ENCODE results near the gene CRYGN. TPM values are rescaled to one million over a fixed set of nuclear protein-coding genes. Genes with fewer than 3 reads are reported as not detected.

Gene CRYGN
- polyA plus RNA-seq, 1 donor (not counting 4 experiments of a cell fraction or from before 2014, with no cell fraction given): not detected

DNA sequence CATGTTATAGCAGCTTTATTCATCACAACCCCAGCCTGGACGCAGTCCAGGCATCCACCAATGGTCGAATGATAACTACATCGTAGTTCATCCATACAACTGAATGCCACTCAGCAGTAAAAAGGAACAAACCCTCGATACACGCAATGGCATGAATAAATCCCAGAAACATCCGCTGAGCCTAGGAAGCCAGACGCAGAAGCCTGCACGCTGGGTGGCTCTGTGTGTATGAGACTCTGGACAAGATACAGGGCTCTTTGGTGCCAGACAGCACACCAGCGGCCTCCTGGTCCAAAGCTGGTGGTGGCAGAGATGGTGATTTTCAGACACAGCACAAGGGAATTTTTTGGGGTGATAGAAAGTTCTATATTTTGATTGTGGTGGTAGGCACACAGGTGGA, 10.0 kb upstream of the CRYGN start:
- no peak overlapping the region for H3K27ac ChIP-seq (ENCODE audit: control insufficient read depth, insufficient read depth, low read length)
- dilution Hi-C loops (cut with MboI; ENCODE audit: extremely low pct_ligation_motif_present, low sequenced_read_pairs): no loop called here
- no peak overlapping the region for H3K9ac ChIP-seq (ENCODE audit: control insufficient read depth, extremely low read depth, insufficient read depth, low read length)

DNA sequence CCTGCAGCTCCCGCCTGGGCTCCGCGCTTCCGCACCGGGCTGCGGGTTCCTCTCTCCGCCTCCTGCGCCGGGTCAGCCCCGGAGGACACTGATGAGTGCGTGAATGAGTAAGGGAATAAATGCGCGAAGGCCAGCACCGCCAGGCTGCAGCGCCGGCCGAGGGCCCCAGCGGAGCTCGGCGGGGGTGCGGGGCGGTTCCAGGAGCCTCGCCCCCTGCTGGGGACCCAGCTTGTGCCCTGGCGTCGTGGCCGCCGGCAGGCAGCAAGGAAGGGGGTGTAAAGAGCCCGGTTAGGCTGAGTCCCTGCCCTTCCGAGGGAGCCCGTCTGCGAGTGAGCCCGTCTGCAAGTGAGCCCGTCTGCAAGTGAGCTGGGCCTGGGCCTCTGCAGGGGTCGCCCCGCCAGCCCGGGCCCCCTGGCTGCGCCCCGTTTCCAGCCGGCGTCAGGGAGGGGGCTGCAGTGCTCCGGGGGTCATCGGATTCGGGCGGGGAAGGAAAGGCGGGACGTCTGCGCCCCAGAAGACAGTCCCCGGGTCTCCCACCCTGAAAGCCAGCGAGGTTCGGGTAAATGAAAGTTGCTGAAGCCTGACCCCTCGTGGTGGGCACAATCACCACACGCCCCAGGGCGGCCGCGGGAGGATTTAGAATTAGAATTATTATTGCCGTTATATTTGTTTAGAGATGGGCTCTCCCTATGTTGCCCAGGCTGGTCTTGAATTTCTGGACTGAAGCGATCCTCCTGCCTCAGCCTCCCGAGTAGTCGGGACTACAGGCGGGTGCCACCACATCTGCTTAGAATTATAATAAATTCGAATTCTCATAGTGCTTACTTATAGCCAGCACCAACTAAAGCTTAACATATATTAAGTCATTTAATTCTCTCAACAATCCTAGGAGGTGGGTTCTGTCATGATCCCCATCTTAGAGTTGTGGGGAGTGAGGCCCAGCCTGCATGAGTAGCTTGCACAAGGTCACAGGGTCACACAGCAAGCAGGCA, 8.6 kb upstream of the CRYGN start:
- DNase-seq (ENCODE audit: low read depth, low spot score) (no peak), FAIRE-seq (no peak)
- no peaks in the 10 kb centered on the region for H3K36me3 ChIP-seq (ENCODE audit: control insufficient read depth in 2 of 2, extremely low read depth in 1 of 2, insufficient read depth in 2 of 2, low read length in 2 of 2)
- H3K27me3 ChIP-seq (ENCODE audit: control insufficient read depth, extremely low read depth, insufficient read depth, low read length): peaks cover 4% of the 10 kb centered on the region
- no peaks in the 10 kb centered on the region for H3K4me1 ChIP-seq (ENCODE audit: control insufficient read depth, extremely low read depth, insufficient read depth, low read length)
- H3K9me3 ChIP-seq (ENCODE audit: control insufficient read depth, low read depth, low read length): no peaks in the 10 kb centered on the region
- H3K4me2 ChIP-seq (ENCODE audit: control insufficient read depth, extremely low read depth, insufficient read depth, low read depth, low read length): peak overlapping the region; percentile 73
- H4K20me1 ChIP-seq (ENCODE audit: control insufficient read depth, extremely low read depth, insufficient read depth, low read length): no peaks in the 10 kb centered on the region
- no peaks in the 10 kb centered on the region for H3K79me2 ChIP-seq (ENCODE audit: control insufficient read depth, insufficient read depth, low read length)
- TF ChIP-seq EZH2 (IDR thresholded peaks at IDR 0.05; ENCODE audit: low read length): no peak
- TF ChIP-seq, protein P1, sequence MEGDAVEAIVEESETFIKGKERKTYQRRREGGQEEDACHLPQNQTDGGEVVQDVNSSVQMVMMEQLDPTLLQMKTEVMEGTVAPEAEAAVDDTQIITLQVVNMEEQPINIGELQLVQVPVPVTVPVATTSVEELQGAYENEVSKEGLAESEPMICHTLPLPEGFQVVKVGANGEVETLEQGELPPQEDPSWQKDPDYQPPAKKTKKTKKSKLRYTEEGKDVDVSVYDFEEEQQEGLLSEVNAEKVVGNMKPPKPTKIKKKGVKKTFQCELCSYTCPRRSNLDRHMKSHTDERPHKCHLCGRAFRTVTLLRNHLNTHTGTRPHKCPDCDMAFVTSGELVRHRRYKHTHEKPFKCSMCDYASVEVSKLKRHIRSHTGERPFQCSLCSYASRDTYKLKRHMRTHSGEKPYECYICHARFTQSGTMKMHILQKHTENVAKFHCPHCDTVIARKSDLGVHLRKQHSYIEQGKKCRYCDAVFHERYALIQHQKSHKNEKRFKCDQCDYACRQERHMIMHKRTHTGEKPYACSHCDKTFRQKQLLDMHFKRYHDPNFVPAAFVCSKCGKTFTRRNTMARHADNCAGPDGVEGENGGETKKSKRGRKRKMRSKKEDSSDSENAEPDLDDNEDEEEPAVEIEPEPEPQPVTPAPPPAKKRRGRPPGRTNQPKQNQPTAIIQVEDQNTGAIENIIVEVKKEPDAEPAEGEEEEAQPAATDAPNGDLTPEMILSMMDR (optimal IDR thresholded peaks at IDR 0.05 in 1 of 3, IDR thresholded peaks at IDR 0.05 in 1 of 3, conservative IDR thresholded peaks at IDR 0.05 in 1 of 3; ENCODE audit: extremely low read depth in 1 of 3, insufficient read depth in 2 of 3, low read length in 3 of 3): peak; percentile 61 to 74 (median 67)
- dilution Hi-C loops (cut with MboI; ENCODE audit: extremely low pct_ligation_motif_present, low sequenced_read_pairs): no loop called here
- peak overlapping the region; percentile 44 for H2AFZ ChIP-seq (ENCODE audit: control insufficient read depth, low read length)
- H3K27ac ChIP-seq (ENCODE audit: control insufficient read depth, insufficient read depth, low read length): no peak overlapping the region
- H3K9ac ChIP-seq (ENCODE audit: control insufficient read depth, extremely low read depth, insufficient read depth, low read length): no peak overlapping the region
- peak overlapping the region; percentile 26 to 51 (median 44) for H3K4me3 ChIP-seq (ENCODE audit: control insufficient read depth in 2 of 3, extremely low read depth in 1 of 3, insufficient read depth in 2 of 3, low read depth in 1 of 3, low read length in 3 of 3)
- no peaks in the 10 kb centered on the region for H3K9me1 ChIP-seq (ENCODE audit: control insufficient read depth, extremely low read depth, insufficient read depth, low read length)

More for the DNA sequence above, 10.0 kb upstream of the CRYGN start:
- H4K20me1 ChIP-seq (ENCODE audit: control insufficient read depth, extremely low read depth, insufficient read depth, low read length): no peaks in the 10 kb centered on the region
- no peaks in the 10 kb centered on the region for H3K9me1 ChIP-seq (ENCODE audit: control insufficient read depth, extremely low read depth, insufficient read depth, low read length)
- no peaks in the 10 kb centered on the region for H3K79me2 ChIP-seq (ENCODE audit: control insufficient read depth, insufficient read depth, low read length)
- FAIRE-seq: no peak
- H3K9me3 ChIP-seq (ENCODE audit: control insufficient read depth, low read depth, low read length): no peaks in the 10 kb centered on the region
- TF ChIP-seq, protein P1 (optimal IDR thresholded peaks at IDR 0.05 in 1 of 3, IDR thresholded peaks at IDR 0.05 in 1 of 3, conservative IDR thresholded peaks at IDR 0.05 in 1 of 3; ENCODE audit: extremely low read depth in 1 of 3, insufficient read depth in 2 of 3, low read length in 3 of 3): no peak
- TF ChIP-seq EZH2 (IDR thresholded peaks at IDR 0.05; ENCODE audit: low read length): no peak
- H3K27me3 ChIP-seq (ENCODE audit: control insufficient read depth, extremely low read depth, insufficient read depth, low read length): peaks cover 4% of the 10 kb centered on the region
- no peaks in the 10 kb centered on the region for H3K36me3 ChIP-seq (ENCODE audit: control insufficient read depth in 2 of 2, extremely low read depth in 1 of 2, insufficient read depth in 2 of 2, low read length in 2 of 2)
- H2AFZ ChIP-seq (ENCODE audit: control insufficient read depth, low read length): no peak overlapping the region
- no peak for DNase-seq (ENCODE audit: low read depth, low spot score)
- H3K4me2 ChIP-seq (ENCODE audit: control insufficient read depth, extremely low read depth, insufficient read depth, low read depth, low read length): no peak overlapping the region
- no peaks in the 10 kb centered on the region for H3K4me1 ChIP-seq (ENCODE audit: control insufficient read depth, extremely low read depth, insufficient read depth, low read length)
- no peak overlapping the region for H3K4me3 ChIP-seq (ENCODE audit: control insufficient read depth in 2 of 3, extremely low read depth in 1 of 3, insufficient read depth in 2 of 3, low read depth in 1 of 3, low read length in 3 of 3)

Data from keratinocyte (primary cell).